GM12891 (cell line): ENCODE measurements around the gene IFIT2.

ENCODE experiments used
- POLR2A ChIP-seq: IDR thresholded peaks from 2 replicates; pipeline ENCODE4 v1.6.1; 2011; ENCODE audit warnings: low read depth, low read length, control low read depth
- POU2F2 ChIP-seq: IDR thresholded peaks from 2 replicates; pipeline ENCODE4 v1.6.1; 2011; ENCODE audit warnings: low read depth, mild to moderate bottlenecking, control low read depth, low read length, moderate library complexity
- TAF1 ChIP-seq: IDR thresholded peaks from 2 replicates; pipeline ENCODE4 v1.6.1; 2011; ENCODE audit warnings: low read depth, low read length, control low read depth

GRCh38 chr10:89357975-89358374, 56.1 kb downstream of the IFIT2 start:
- no peak for TF ChIP-seq POLR2A
- TF ChIP-seq TAF1: no peak
- no peak for TF ChIP-seq POU2F2
